Measurements from ENCODE around the gene PBX4.

The PBX4 gene

GRCh38 chr19:19597809-19598306, 20.6 kb downstream of the PBX4 start:
- DNase-seq (ENCODE audit: low read depth): peak; percentile 90
- no peak for TF ChIP-seq CTCF (IDR thresholded peaks at IDR 0.05; ENCODE audit: low read depth, low read length, missing control alignments)
- no peak overlapping the region for H3K4me3 ChIP-seq (ENCODE audit: low read depth, low read length)

GRCh38 chr19:19595171-19595701, 23.3 kb downstream of the PBX4 start:
- no peak for DNase-seq (ENCODE audit: low read depth)
- TF ChIP-seq CTCF (IDR thresholded peaks at IDR 0.05; ENCODE audit: low read depth, low read length, missing control alignments): peak; percentile 9
- no peak overlapping the region for H3K4me3 ChIP-seq (ENCODE audit: low read depth, low read length)

- DNase-seq (ENCODE audit: low read depth): no peak
- H3K4me3 ChIP-seq (ENCODE audit: low read depth, low read length): no peak overlapping the region
- no peak for TF ChIP-seq CTCF (IDR thresholded peaks at IDR 0.05; ENCODE audit: low read depth, low read length, missing control alignments)
Measured at GRCh38 chr19:19594381-19594780, 24.1 kb downstream of the PBX4 start.

- no peak for DNase-seq (ENCODE audit: low read depth)
- no peak for TF ChIP-seq CTCF (IDR thresholded peaks at IDR 0.05; ENCODE audit: low read depth, low read length, missing control alignments)
Measured at GRCh38 chr19:19592690-19593089, 25.8 kb downstream of the PBX4 start.

GRCh38 chr19:19591133-19591825, 27.2 kb downstream of the PBX4 start:
- no peak for DNase-seq (ENCODE audit: low read depth)
- no peak overlapping the region for H3K4me3 ChIP-seq (ENCODE audit: low read depth, low read length)
- TF ChIP-seq CTCF (IDR thresholded peaks at IDR 0.05; ENCODE audit: low read depth, low read length, missing control alignments): no peak

More at GRCh38 chr19:19592690-19593089, 25.8 kb downstream of the PBX4 start:
- no peak overlapping the region for H3K4me3 ChIP-seq (ENCODE audit: low read depth, low read length)

- no peak for TF ChIP-seq CTCF (IDR thresholded peaks at IDR 0.05; ENCODE audit: low read depth, low read length, missing control alignments)
Measured at GRCh38 chr19:19588546-19588945, 29.9 kb downstream of the PBX4 start.

GRCh38 chr19:19587771-19588170, 30.7 kb downstream of the PBX4 start:
- no peak for DNase-seq (ENCODE audit: low read depth)
- no peak for TF ChIP-seq CTCF (IDR thresholded peaks at IDR 0.05; ENCODE audit: low read depth, low read length, missing control alignments)
- H3K4me3 ChIP-seq (ENCODE audit: low read depth, low read length): no peak overlapping the region

More at GRCh38 chr19:19588546-19588945, 29.9 kb downstream of the PBX4 start:
- H3K4me3 ChIP-seq (ENCODE audit: low read depth, low read length): no peak overlapping the region
- no peak for DNase-seq (ENCODE audit: low read depth)

Data from GM12864 (cell line).